ENCODE results near the gene ODAD2. TPM values are rescaled to one million over a fixed set of nuclear protein-coding genes. Genes with fewer than 3 reads are reported as not detected.

The ODAD2 gene
- total RNA-seq, 1 donor from 2014 or later = 0.20 TPM

GRCh38 chr10:27770181-27770580 is 228.7 kb downstream of the ODAD2 start:
- intact Hi-C loops (cut with micrococcal nuclease) = no loop called here

Measured in T-helper 2 cell treated with Interferon-gamma antibody and Interleukin-4, amounts not matched to agents 100 ng/mL and 5 ng/mL, for 36 hours (primary cell).